Endothelial cell of hepatic sinusoid (primary cell): ENCODE data around the gene ASPSCR1.

Source experiments
- in situ Hi-C: cut with HindIII; loops from 2 replicates; pipeline ENCODE4 v1.10.0; 2017; ENCODE audit warnings: low sequenced_read_pairs

ASPSCR1 gene

GRCh38 chr17:81958633-81959342 lies 18.6 kb upstream of the ASPSCR1 start:
- in situ Hi-C loops: no loop called here

DNA sequence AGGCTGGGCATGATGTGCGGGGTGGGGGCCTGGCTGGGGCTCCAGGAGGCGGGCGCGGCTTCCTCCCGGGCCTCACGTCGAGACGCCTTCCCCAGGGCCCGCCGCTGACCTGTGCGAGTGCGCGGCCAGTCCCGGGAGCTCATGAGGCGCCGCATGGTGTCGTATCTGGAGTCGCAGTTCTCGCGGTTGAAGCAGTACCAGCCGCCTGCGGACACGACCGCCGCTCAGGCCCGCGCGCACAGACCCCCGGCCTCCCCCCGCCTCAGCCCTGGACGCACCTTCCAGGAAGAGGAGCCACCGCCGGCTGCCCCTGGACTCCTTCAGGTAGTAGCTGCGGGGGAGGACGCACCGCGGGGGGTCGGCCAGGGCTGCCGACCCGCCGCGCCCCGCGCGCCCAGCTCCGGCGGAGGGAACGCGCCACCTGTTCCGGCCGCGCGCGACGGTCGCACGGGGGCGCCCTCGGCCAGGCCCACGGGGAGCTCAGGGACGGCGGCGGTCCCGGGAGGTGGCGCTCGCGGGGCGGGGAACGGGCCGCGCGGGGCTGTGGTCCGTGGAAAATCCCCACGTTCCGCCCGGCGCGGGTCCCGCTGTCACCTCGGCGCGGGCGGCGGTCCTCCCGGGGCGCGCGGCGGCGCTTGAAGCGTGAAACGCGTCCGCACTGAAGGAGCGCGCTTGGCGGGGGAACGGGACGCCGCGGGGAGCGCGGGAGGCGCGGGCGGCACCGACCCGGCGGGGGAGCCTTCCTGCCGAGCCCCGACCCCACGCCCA lies 17.9 kb upstream of the ASPSCR1 start:
- in situ Hi-C loops: no loop called here

- in situ Hi-C loops: no loop called here
Observed at GRCh38 chr17:81960130-81960958, 17.1 kb upstream of the ASPSCR1 start.

GRCh38 chr17:81961087-81961511 lies 16.3 kb upstream of the ASPSCR1 start, which contains the start of gene NOTUM:
TSS of gene NOTUM (minus strand) at chr17:81961187. CDS start at chr17:81960909, 278 bp downstream.
- in situ Hi-C loops: no loop called here

GRCh38 chr17:81961521-81962498 lies 15.6 kb upstream of the ASPSCR1 start:
- in situ Hi-C loops: no loop called here

DNA sequence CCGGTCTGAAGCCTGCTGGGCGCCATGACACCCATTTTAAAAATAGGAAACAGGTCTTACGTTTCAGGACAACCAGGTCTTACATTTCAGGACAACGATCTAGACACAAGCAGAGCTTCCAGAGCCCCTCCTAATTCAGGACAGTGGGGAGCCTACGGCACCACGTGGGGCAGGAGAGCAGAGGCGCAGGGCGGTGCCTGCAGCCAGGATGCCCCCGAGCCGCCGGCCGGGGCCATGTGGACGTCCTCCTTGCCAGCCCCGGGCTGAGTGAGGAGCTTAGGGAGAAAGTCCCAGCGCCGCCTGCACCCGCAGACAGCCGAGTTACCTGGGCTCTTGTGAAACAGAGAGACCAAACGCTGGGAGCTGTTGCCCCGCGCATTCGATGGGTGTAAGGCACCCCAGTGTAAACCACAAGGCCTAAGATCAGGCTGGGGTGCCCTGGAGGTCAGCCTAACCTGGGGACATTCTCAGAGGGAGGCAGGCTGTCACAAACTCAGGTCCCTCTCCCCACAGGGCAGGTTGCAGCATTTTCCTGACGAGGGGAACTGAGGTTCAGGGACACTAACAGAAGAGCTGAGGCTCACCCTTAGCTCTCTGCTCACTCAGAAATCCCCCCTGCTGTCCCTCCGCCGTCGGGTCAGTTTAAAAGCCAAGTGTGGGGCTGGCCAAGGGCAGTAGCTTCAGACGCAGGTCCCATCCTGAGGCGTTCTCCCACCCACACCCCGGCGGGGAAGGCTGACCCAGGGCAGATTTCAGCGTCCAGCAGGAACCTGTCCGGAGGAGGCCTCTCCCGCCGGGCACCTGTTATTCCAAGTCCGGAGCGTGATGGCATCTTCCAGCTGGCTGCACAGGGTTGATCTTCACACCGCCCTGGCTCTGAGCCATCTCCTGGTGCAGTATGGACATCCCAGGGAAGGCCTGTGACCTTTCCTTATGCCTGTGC lies 14.7 kb upstream of the ASPSCR1 start:
- in situ Hi-C loops: no loop called here

- in situ Hi-C loops: no loop called here
Observed at GRCh38 chr17:81964081-81964849, 13.2 kb upstream of the ASPSCR1 start.

DNA sequence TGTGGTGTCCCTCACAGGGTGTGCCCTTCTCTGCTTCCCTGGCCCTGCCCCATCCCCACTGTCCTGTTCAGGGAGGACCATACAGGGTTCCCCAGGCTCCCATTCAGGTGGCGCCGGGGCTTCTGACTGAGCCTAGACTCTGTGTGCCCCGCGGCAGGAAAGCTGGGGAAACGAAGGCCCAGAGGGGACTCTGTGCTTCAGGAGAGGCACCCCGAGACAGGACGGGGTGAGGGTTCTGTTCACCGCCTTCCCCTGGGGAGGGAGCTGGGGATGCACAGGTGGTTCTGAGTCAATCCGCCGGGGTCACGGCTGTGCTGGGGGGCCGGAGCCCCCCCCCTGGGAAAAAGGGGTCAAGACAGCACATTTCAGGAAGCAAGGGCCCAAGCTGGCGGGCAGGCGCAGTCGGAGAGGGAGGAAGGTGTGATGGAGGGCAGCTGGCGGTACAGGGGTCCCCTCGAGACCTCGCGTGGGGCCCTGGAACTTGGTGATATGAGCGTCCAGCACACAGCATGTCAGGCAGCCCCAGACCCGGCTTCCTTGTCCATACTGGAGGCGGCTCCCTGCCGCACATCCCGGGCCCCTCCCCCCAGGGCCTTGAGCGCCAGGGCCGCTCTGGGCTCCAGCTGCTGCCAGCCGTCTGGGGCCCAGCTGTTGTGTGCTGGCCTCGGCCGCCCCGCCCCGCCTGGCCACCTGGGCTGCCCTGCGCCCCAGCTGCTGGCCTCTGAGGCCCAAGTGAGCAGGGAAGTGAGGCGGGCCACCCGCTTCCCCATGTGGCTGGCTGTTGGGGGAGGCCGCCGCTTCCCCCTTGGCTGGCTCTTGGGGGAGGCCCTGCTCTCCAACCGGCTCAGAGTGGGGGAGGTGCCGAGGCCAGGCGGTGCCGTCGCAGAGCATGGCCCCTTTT lies 10.8 kb upstream of the ASPSCR1 start:
- in situ Hi-C loops: no loop called here

GRCh38 chr17:81967244-81967532 lies 10.2 kb upstream of the ASPSCR1 start:
- in situ Hi-C loops: no loop called here

- in situ Hi-C loops: no loop called here
Observed at GRCh38 chr17:81967533-81968395, 9.7 kb upstream of the ASPSCR1 start.

DNA sequence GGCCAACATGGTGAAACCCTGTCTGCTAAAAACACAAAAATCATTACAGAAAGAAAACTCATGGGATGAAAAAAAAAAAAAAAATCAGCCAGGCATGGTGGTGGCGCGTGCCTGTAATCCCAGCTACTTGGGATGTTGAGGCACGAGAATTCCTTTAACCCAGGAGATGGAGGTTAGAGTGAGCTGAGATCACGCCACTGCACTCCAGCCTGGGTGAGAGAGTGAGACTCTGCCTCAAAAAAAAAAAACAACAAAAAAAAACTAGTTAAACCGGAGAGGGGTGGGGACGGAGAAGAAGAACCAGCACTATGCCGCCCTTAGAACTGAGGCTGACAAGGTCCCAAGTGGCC lies 9.1 kb upstream of the ASPSCR1 start:
- in situ Hi-C loops: no loop called here

GRCh38 chr17:81968850-81969812 lies 8.3 kb upstream of the ASPSCR1 start:
- in situ Hi-C loops: no loop called here

- in situ Hi-C loops: loop anchor here (10.0 kb wide), 2 partner anchors 59 to 61 kb away; partner anchors contain the start of genes DCXR, PCYT2, RAC3 and SIRT7
Observed at GRCh38 chr17:81973432-81973831, 4.0 kb upstream of the ASPSCR1 start.

DNA sequence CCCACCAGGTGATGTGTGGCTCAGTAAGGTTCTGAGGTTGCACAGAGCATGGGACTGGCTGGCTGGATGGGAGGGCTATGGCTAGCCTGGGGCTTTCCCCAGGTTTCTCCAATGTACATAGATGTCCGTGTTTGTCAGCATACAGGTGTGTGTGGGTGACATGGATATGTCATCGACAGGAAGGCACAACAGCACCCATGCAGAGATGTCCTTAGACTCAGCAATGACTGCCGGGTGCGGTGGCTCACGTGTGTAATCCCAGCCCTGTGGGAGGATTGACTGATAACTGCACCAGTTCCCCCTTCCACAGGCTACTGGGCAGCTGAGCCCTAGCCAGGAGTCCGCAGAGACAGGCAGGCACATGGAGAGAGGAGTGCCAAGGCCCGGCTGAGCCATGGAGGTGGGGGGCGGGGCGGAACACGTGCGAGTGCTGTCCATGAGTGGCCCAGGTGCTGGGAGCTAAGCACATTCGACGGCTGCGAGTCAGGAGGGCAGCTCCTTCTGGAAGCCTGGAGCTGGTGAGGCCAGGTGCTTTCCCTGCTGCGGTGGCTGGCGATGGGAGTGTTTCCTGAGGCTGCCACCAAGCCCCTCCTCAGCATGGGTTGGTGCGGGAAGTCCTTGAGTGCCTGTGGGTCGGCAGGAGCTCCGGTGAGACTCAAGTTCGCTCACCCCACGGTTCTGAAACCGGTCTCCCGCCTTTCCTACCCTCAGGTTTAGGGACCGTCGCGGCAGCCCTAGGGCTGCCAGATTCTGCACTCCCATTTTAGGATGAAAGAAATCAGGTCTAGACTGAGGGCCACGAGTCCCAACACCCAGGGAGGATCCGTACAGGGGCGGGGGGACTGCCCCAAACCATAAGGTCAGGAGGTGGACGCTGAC lies 858 bp upstream of the ASPSCR1 start:
- in situ Hi-C loops: loop anchor here (10.0 kb wide), 2 partner anchors 58 to 62 kb away; partner anchors contain the start of genes DCXR, PCYT2, RAC3 and SIRT7
